NCI-H2171 treated with DMSO at 0.1 percent for 48 hours (cell line): ENCODE data around the gene GDPD2.

ENCODE experiments used
- DNase-seq: peaks from one replicate; lab custom pipeline; 2025; lab: John Stamatoyannopoulos, UW

GDPD2 gene

DNA sequence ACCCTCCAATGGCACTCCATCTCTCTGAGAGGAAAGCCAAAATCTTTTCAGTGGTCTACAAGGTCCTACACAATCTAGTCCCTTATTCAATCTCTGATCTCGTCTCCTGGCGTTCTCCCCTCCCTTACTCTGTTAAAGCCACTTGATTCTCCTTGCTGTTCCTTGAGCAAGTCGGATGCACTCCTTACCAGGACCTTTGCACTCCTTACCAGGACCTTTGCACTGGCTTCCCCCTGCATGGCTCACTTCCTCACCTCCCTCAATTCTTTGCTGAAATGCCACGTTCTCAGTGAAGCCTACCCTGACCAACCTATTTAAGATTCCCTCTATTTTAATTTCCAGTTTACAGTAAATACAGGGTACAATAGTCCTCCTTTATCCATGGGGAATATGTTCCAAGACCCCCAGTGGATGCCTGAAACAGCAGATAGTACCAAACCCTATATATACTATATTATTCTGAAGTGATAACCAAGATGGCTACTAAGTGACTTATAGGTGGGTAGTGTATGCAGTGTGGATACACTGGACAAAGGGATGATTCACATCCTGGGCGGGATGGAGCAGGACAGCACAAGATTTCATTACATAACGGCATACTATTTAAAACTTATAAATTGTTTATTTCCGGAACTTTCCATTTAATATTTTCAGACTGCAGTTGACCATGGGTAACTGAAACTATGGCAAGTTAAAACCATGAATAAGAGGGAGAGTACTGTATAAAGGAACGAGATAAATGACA is 15.0 kb downstream of the GDPD2 start:
- DNase-seq: no peak

DNA sequence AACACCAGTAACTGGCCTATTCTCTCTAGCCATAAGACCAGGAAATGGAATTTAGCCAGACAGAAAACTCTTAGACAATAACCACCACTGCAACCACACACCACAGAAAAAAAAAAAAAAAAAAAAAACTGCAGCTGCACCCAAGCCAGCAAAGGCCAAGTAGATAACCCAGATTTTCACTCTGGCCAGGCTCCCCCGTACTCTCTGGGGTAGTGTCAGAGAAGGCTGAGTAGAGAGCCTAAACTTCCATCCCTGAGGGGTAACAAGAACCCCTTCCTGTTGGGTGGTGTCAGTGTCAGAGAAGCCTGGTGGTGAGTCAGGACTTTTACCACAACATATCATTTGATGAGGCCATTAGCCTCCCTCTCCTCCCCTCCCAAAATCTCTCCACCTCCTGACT is 15.9 kb downstream of the GDPD2 start:
- DNase-seq: no peak

DNA sequence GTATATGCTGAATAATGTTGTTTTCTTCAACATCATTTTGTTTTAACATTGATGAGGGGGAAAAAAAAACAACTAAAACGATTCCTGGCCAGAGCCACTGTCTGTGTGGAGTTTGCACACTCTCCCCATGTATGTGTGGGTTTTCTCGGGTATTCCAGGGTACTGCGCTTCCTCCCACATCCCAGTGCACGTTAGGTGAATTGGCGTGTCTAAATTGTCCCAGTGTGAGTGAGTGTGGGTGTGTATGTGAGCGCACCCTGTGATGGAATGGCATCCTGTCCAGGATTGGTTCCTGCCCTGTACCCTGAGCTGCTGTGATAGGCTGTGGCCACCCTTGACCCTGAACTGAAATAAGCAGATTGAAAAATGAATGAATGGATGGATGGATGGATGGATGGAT is 19.1 kb downstream of the GDPD2 start:
- DNase-seq: no peak

DNA sequence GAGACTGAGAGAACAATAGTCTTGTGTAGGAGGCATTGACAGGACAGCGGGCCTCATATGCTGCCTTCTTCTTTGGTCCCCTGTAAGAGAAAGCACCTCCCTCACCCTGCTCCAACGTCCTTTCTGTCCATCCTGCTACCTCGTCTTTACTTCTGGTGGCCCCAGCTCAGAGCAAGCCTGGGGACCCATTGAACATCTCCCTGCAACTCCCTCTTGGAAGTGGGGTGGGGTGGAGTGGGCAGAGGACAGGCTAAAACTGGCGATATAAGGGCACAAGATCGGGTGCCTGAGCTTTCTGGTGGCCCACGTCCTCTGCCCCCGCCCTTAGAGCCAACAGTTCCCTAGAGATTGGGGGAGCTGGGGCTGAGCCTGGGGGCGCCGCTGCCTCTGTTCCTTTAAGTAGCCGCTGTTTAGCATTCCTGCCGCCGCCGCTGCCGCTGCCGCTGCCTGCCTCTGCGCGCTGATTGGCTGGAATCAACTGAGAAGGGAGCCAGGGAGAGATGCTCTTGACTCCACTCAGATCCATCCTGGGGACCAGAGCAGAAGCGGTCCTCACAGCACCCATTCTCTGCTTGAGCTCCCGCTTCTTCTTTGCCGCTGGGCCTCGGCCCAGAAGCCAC is 21.3 kb downstream of the GDPD2 start, which contains the start of gene DLG3:
Gene DLG3 (plus strand): TSS at position 510 of the 620 bp plus-strand sequence. CDS start 367 bp downstream, outside the sequence.
- DNase-seq: peak; percentile 40

DNA sequence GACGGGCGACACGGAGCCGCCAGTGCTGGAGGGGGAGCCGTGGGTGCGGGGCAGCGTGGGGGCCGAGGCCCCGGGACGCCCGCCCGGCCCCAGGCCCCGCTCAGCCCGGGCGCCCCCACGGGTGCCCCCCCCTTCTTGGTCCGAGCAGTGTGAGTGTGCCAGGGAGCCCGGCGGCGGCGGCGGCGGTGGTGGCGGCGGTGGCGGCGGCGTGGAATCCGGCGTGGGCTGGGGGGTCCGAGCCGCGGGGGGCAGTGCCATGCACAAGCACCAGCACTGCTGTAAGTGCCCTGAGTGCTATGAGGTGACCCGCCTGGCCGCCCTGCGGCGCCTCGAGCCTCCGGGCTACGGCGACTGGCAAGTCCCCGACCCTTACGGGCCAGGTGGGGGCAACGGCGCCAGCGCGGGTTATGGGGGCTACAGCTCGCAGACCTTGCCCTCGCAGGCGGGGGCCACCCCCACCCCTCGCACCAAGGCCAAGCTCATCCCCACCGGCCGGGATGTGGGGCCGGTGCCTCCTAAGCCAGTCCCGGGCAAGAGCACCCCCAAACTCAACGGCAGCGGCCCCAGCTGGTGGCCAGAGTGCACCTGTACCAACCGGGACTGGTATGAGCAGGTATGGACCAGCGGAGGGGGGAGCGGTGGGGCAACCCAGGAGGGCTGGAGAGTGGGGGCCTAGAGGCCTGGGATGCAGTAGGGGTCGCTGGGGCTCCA is 22.0 kb downstream of the GDPD2 start:
- DNase-seq: no peak

DNA sequence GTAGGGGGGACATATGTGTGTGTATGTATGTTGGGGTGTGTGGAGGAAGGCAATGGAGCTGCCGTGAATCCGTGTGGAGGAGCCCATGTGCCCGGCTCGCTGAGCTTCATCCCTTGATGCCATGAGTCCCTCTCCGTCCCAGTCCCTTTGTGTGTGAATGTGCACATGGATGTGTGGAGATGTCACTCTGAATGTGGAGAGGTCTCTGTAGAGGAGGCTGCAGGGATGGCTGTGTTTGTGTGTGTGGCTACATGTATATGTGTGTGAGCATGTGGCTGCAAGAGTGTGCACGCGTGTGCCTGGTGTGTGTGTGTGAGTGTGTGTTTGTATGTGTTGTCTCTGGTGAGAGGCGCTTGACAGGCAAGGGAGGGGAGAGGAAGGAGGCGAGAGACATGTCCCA is 22.8 kb downstream of the GDPD2 start:
- no peak for DNase-seq

DNA sequence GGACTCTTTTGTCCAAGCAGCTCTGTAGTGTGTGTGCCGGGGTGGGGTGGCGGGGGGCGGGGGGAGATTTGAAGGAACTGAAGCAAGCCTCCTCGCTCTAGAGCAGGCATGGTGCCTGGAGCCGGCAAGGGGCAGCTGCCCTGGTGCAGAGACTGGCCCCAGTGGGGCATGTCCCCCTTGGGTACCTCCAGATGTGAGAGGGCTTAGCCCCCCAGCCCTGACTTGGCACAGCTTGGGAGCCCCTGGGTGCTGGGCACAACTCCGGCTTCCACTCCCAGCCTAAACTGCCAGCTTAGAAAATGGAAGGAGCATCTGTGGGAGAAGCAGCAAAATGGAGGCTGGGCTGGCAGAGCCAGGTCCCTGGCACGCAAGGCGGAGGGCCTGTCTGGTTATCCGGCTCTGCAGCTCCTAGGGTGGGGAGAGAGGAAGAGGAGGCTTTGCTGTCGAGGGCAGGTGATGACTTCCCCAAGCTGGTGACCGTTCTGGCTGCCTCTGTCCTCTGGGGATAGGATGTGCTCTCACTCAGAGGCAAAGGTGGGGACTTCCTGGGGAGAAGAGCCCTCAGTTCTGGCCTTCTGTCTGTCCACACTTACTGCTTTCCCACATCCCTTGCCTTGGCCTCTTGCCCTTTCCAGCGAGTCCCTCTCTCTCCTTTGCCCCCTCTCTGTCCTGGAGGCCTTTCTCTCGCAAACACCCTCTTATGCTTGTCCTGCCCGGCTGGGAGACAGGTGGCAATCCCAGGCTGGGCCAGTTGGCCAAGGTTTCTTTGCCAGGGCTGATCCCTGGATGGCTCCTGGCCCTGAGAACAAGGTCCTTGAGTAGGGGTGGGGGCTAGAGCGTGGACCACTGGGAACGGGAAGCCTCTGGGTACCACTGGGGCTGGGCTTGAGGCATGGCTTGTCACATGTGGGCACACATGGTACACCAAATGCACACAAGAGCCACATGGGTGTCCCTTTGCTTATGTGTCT is 23.6 kb downstream of the GDPD2 start:
- DNase-seq: no peak

DNA sequence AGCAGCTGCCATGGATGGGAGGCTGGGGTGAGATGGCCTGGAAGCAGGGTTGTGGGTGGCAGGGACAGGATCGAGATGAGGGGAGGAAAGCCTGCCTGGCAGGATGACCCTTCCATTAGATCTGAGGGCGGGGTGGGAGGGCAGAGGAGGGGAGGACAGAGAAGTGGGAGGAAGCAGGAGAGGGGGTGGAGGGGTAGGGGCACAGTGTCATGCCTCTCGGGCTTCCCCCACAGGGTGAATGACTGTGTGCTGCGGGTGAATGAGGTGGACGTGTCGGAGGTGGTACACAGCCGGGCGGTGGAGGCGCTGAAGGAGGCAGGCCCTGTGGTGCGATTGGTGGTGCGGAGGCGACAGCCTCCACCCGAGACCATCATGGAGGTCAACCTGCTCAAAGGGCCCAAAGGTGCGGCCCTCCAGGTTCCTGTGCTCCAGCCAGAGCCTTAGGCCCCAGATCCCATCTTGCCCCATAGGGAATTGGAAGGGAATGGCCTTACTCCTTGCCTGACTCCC is 26.4 kb downstream of the GDPD2 start:
- no peak for DNase-seq

DNA sequence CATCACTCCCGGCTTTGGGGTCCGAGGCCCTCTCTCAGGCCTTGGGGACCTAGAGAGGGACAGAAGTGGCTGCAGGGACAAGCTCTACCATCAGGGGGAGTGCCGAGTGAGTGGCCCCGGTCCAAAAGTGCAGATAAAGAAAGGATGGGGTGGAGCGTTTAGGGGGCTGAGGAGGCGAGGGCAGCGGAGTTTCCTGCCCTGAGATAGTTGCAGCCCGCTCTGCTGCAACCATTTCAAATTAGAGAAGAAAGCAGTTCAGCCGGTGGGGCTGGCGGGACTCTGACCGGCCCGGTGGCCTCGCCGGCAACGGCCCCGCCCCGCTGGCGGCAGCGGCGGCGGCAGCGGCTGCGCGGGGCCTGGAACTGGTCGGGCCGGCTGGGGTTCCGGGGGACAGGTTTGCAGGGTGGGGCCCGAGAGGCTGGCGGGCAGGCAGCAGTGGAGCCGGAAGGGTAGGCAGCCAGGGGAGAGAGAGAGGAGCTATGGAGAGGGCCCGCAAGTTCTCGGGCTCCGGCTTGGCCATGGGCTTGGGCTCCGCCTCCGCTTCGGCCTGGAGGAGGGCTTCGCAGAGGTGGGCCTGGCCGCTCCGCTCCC is 29.1 kb downstream of the GDPD2 start:
- DNase-seq: peak; percentile 27

DNA sequence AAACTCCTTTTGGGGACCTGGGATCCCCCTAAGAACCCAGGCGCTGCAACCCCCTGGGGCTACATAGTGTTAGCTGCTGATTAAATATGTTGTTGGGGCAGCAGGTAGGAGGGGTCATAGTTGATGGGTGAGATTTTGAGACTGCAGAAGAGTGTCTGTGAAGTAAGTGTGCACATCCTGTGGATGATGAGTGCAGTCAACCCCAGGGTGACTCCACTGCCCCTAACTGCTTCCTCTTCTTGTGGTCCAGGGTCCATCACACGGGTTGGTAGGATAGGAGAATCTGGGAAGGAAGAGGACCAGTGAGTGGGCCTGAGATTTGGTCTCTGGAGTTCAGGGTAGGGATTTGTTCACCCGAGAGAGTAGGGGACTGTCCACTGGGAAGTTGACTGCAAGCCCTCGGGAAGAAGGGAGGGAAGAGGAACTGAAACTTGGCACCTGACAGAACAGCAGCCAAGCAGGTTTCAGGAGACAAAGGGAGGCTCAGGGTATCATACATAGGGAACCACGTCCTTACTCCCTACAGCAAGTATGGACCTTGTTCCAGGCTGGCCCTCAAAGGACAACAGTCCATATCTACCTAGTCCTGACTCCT is 30.0 kb downstream of the GDPD2 start:
- DNase-seq: no peak

DNA sequence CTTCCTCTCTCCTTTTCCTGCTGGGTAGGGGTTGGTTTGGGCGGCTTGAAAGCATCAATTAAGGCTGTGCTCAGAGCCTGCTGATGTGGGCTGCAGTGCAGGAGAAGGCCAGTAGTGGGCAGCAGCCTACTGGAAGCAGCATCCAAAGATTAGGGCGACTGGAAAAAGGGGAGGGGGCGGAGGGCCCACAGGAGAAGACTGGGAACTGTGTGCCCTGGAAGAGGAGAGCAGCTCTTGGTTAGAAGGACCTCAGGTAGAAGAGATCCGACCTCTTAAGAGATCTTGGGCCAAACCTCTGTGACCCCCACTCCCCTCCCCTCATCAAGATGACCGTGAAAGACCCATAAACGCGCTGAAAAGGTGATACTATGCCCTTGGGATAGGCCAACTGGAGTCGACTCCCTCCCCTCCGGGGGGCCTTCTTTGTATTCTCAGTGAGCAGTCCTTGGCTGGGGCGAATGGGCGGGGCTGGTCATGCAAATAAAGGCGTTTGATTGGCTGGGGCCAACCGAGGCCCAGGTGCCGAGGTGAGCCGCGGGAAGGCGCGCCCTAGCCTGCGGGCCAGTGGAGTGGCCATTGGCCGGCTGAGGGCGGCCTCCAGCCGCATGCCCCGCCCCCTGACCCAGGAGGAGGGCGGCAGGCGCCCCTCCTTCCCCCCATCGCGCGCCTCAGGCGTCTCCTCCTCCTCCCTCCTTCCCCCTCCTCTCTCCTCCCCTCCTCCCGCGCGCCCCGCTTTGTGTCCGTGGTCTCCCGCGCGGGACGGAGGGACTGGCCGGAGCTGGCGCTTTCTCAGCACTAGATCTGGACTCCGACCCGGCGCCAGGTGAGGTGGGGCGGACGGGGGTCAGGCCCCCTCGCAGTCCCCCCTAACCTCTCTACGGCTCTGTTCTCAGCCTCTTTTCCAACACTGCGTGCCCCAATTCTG is 31.6 kb downstream of the GDPD2 start:
- peak; percentile 87 for DNase-seq

DNA sequence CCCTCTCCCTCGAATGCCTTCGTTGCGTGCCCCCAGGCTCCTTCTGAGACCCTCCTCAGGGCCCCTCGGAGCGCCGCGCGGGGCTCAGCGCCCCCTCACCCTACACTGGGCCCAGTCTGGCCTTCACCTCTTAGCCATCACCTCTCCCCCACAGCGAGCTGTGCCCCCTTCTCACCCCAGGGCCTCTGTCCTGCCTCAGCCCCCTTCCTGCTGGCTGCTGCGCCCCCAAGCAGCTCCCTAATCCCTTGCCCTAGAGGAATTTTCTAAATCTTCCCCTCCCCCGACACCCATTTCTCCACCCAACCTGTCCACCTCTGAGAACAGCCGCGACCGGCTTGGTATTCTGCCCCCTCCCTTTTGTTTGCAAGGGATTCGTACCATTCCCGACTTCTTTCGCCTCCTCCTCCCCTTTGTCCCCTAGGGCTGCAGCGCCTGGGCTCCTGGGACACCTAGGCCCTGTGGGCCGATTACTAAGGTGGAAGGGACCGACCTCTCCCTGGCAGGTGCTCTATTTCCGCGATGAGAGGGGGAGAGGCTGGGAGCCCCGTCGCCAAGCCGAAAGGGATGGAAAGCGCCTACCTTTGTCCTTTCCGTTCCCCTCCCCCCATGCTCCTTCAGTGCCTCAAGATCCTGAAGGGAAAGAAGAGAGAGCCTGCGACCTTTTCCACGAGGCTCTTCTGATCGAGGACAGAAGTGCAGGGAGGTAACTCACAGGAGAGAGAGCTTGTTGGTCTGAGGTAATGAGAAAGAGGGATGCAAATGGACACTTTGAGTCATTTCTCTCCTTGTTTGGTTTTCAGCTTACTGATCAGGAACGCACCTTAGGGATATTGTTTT is 32.5 kb downstream of the GDPD2 start:
- DNase-seq: peak; percentile 30

DNA sequence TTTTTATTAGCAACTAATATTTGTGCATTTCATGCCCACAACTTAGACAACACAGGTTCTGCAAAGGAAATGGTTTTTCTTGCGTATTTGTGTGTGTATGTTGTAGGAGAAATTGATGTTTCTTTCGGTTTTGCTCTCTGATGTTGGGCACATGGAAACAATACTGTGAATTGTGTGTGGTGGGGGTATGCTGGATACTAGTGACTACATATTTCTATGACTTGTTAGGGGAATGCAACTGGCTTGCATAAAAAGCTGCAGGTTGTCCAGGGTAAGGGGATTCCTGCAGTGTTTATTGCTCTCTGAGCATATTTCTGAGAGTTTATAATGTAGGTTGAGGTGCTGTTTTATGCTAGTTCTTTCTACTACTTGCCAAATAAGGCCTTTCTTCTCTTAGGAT is 33.1 kb downstream of the GDPD2 start:
- DNase-seq: no peak

DNA sequence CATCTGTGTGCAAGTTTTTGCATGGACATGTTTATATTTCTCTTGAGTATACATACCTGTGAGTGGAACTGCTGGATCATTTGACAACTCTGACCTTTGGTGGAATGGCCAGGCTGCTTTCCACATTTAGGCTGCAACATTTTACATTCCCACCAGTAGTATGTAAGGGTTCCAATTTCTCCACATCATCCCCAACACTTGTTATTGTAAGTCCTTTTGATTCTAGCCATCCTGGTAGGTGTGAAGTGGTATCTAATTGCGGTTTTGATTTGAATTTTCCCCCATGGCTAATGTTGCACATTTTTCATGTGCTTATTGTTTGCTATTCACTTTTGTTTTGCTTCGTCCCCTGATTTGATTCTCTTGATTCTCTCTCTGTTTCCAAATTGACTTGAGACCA is 37.9 kb downstream of the GDPD2 start:
- no peak for DNase-seq

DNA sequence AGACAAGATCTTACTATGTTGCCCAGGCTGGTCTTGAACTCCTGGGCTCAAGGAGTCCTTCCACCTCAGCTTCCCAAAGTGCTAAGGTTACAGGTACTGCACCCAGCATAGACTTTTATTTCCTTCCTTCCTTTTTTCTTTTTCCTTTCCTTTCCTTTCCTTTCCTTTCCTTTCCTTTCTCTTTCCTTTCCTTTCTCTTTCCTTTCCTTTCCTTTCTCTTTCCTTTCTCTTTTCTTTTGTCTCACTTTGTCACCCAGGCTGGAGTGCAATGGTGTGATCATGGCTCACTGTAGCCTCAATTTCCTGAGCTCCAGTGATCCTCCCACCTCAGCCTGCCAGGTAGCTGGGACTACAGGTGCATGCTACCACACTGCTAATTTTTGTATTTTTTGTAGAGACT is 40.9 kb downstream of the GDPD2 start:
- no peak for DNase-seq

DNA sequence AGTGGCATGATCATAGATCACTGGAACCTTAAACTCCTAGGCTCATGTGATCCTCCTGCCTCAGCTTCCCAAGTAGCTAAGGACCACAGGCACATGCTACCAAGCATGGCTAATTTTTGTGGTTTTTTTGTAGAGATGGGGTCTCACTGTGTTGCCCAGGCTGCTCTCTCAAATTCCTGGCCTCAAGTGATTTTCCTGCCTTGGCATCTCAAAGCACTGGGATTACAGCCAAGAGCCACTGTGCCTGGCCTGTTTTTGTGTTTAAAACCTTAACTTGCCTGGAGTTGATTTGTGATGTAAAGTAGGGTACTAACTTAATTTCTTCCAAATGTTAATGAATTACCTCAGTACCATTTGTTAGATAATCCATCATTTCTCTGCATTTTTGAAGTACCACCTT is 43.9 kb downstream of the GDPD2 start:
- no peak for DNase-seq

DNA sequence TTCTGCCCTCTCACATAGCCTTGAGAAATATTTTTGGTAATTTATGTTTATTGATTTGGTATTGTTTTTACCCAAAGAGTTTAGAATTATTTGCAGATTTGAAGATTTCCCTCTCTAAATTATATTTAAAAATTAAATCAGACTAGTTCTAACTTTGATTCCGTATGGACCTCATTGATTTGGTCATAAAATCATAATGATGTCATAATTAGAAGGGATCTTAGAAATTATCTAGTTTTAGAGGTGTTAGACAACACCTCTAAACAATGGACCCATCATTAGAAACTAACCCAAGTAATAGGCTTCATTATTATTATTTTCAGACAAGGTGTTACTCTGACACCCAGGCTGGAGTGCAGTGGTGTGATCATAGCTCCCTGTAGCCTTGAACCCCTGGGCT is 45.6 kb downstream of the GDPD2 start:
- DNase-seq: no peak

DNA sequence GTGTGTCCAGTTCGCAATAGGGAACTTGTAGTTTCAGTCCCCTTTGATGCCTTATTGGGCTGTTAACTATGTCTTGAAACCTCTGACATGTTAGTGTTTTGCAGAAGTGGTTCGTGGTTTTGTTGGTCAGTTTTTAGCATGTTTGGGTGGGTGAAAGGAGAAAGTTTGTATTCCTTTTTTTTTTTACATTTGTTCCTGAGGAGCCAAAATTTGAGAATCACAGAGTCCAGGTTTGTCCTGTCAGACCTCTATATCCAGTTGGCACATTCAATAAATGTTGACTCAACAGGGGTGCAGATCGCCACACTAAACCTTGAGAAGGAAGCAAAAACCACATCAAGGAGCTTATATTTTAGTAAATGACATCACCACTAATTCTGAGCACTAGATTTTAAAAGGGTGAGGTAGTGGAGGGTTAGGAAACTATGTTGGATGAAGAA is 47.8 kb downstream of the GDPD2 start:
- DNase-seq: no peak
